NB4 (cell line): ENCODE data around the gene BTBD9.

Source experiments
- POLR2A ChIP-seq: IDR thresholded peaks from 2 replicates; pipeline ENCODE4 v1.6.1; 2011; ENCODE audit warnings: mild to moderate bottlenecking; ENCODE audit not compliant: insufficient read length; ENCODE audit errors: extremely low read depth
- TF ChIP-seq, protein P1 (sequence below): IDR thresholded peaks from one replicate; pipeline ENCODE4 v1.5.1; 2012; ENCODE audit warnings: low read depth, low read length

DNA sequence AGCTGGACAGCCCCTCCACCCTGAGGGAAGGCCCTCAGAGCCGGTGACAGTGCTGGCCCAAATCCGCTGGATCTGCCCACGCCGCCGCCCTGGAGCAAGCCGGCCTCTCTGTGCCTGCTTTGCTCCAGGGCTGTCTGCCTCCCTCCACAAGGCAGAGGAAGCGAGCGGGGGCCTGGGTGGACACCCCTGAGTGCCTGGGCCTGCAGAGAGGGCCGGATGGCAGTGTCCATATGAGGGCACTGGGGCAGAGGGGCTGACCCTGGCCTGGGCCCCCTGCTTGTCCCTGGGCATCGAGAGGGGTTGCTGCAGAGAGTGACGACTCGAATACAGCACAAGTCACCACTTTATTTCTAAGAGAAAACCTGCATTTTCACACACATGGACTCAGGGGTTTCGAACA lies 471.6 kb downstream of the BTBD9 start:
- TF ChIP-seq, protein P1, sequence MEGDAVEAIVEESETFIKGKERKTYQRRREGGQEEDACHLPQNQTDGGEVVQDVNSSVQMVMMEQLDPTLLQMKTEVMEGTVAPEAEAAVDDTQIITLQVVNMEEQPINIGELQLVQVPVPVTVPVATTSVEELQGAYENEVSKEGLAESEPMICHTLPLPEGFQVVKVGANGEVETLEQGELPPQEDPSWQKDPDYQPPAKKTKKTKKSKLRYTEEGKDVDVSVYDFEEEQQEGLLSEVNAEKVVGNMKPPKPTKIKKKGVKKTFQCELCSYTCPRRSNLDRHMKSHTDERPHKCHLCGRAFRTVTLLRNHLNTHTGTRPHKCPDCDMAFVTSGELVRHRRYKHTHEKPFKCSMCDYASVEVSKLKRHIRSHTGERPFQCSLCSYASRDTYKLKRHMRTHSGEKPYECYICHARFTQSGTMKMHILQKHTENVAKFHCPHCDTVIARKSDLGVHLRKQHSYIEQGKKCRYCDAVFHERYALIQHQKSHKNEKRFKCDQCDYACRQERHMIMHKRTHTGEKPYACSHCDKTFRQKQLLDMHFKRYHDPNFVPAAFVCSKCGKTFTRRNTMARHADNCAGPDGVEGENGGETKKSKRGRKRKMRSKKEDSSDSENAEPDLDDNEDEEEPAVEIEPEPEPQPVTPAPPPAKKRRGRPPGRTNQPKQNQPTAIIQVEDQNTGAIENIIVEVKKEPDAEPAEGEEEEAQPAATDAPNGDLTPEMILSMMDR: no peak
- no peak for TF ChIP-seq POLR2A
